ENCODE data around the gene PLXNA2. TPM values are rescaled to one million over a fixed set of nuclear protein-coding genes. Genes with fewer than 3 reads are reported as not detected.

The PLXNA2 gene
- total and polyA plus RNA-seq, 2 donors (not counting 3 experiments of a cell fraction or from before 2014, with no cell fraction given): 42.6 to 229 TPM

DNA sequence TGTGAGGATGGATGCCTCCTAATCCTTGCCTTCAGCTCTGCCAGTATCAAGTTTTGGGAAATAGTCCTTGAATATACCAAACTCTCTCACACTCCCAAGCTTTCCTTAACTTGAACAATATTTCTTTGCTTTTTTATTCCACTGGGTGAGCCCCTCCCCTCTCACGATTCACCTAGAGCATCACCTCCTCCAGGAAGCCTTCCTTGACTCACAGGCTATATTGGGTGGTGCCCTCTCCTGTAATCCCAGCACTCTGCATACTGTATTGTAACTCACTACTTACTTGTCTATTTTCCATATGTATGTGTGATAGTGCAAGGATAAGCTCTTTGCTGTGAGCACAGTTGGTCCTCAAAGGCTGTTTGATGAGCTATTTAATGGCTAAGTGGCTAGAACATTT is 114.7 kb downstream of the PLXNA2 start:
- BruUV-seq (replicated peaks): no TSS peak
- peaks cover 88% of the 10 kb centered on the region for H3K79me2 ChIP-seq (ENCODE audit: control insufficient read depth, insufficient read depth, low read length)
- DNase-seq (ENCODE audit: low read depth, low spot score) (no peak), FAIRE-seq (no peak)
- H3K36me3 ChIP-seq (ENCODE audit: control insufficient read depth in 2 of 2, extremely low read depth in 1 of 2, insufficient read depth in 2 of 2, low read length in 2 of 2): peaks cover 8 to 21% of the 10 kb centered on the region in 2 experiments
- H3K27me3 ChIP-seq (ENCODE audit: control insufficient read depth in 2 of 2, insufficient read depth in 2 of 2, low read length in 2 of 2): no peaks in the 10 kb centered on the region
- TF ChIP-seq FOS (IDR thresholded peaks at IDR 0.05; ENCODE audit: borderline replicate concordance, insufficient read depth, low read length) (no peak), JUN (IDR thresholded peaks at IDR 0.05; ENCODE audit: borderline replicate concordance, insufficient read depth, insufficient read length, low read depth) (no peak), POLR2AphosphoS5 (IDR thresholded peaks at IDR 0.05; ENCODE audit: insufficient read depth, low read depth, low read length) (no peak), POLR2A (IDR thresholded peaks at IDR 0.05; ENCODE audit: low read depth, low read length) (no peak), MYC (IDR thresholded peaks at IDR 0.05; ENCODE audit: low read depth, low read length) (no peak), EZH2 (IDR thresholded peaks at IDR 0.05; ENCODE audit: borderline replicate concordance, low read depth, low read length, severe bottlenecking) (no peak)
- TF ChIP-seq, protein P1, sequence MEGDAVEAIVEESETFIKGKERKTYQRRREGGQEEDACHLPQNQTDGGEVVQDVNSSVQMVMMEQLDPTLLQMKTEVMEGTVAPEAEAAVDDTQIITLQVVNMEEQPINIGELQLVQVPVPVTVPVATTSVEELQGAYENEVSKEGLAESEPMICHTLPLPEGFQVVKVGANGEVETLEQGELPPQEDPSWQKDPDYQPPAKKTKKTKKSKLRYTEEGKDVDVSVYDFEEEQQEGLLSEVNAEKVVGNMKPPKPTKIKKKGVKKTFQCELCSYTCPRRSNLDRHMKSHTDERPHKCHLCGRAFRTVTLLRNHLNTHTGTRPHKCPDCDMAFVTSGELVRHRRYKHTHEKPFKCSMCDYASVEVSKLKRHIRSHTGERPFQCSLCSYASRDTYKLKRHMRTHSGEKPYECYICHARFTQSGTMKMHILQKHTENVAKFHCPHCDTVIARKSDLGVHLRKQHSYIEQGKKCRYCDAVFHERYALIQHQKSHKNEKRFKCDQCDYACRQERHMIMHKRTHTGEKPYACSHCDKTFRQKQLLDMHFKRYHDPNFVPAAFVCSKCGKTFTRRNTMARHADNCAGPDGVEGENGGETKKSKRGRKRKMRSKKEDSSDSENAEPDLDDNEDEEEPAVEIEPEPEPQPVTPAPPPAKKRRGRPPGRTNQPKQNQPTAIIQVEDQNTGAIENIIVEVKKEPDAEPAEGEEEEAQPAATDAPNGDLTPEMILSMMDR (IDR thresholded peaks at IDR 0.05; ENCODE audit: extremely low read depth in 1 of 2, insufficient read depth in 1 of 2, low read depth in 1 of 2, low read length in 2 of 2): no peak
- TF ChIP-seq, protein P2, sequence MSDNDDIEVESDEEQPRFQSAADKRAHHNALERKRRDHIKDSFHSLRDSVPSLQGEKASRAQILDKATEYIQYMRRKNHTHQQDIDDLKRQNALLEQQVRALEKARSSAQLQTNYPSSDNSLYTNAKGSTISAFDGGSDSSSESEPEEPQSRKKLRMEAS (IDR thresholded peaks at IDR 0.05; ENCODE audit: insufficient read depth, insufficient read length): no peak
- no peak overlapping the region for H3K4me3 ChIP-seq (replicated peaks in 1 of 3; ENCODE audit: insufficient read depth in 1 of 3, low read depth in 1 of 3, low read length in 3 of 3)
- dilution Hi-C loops (cut with MboI; ENCODE audit: extremely low pct_ligation_motif_present, low sequenced_read_pairs): loop anchor here (25.0 kb wide), 1 partner anchor 108 kb away; the partner anchor contains the start of gene PLXNA2
- H3K9ac ChIP-seq (replicated peaks; ENCODE audit: extremely low read depth, insufficient read depth, low read length): no peak overlapping the region
- H3K9me3 ChIP-seq (replicated peaks; ENCODE audit: control insufficient read depth, insufficient read depth, low read length): no peaks in the 10 kb centered on the region
- no peaks in the 10 kb centered on the region for H3K9me1 ChIP-seq (replicated peaks; ENCODE audit: control insufficient read depth, extremely low read depth, insufficient read depth, low read length)
- no peak overlapping the region for H3K4me2 ChIP-seq (ENCODE audit: insufficient read depth, low read length)
- intact Hi-C loops (cut with micrococcal nuclease): loop anchor here (2.0 kb wide), 1 partner anchor 19 kb away; no protein-coding TSS in a partner anchor
- CTCF ChIA-PET: interaction anchor here (0.6 to 10.6 kb wide), 5 partner anchors 10 to 111 kb away, joined by 3 to 316 read pairs (median 6); partner anchors contain the start of gene PLXNA2
- no peak overlapping the region for H3K27ac ChIP-seq (ENCODE audit: insufficient read depth, low read depth, low read length)
- POLR2A ChIA-PET: interaction anchor here (0.6 kb wide), 1 partner anchor 15 kb away, joined by 3 read pairs; no protein-coding TSS in a partner anchor
- no peaks in the 10 kb centered on the region for H4K20me1 ChIP-seq (replicated peaks; ENCODE audit: control insufficient read depth, extremely low read depth, insufficient read depth, low read length)
- H3K4me1 ChIP-seq (ENCODE audit: control insufficient read depth, extremely low read depth, insufficient read depth, low read length): peaks cover 4% of the 10 kb centered on the region
- H2AFZ ChIP-seq (ENCODE audit: low read depth, low read length): no peak overlapping the region
